Lung (tissue), 12 donors: ENCODE measurements around the gene ZNF580. TPM values are rescaled to one million over a fixed set of nuclear protein-coding genes. Genes with fewer than 3 reads are reported as not detected.

Source experiments
- ATAC-seq: fragments of 200-7000 bp; cut with Tn5 transposase; one replicate; pipeline ENCODE4 v1.9.1; 2020; ENCODE audit warnings: moderate number of reproducible peaks; ENCODE audit not compliant: insufficient read depth, low FRiP score
- DNase-seq, 3 donors: peaks; one replicate each; pipeline ENCODE4 v3.0.0-alpha.2; 2013 to 2017
- H3K27ac ChIP-seq, 2 donors: one replicate each; pipeline ENCODE4 v1.5.1; 2013; ENCODE audit warnings: mild to moderate bottlenecking in 2 of 2, moderate library complexity in 2 of 2, control low read depth in 1 of 2, inconsistent platforms in 1 of 2, low read depth in 1 of 2, low read length in 1 of 2
- H3K27me3 ChIP-seq, 3 donors: one replicate each; pipeline ENCODE4 v1.5.1; 2013; ENCODE audit warnings: low read length in 2 of 3; ENCODE audit not compliant: control insufficient read depth in 3 of 3, insufficient read depth in 3 of 3
- H3K36me3 ChIP-seq, 4 donors: one replicate each; pipeline ENCODE4 v1.5.1; 2013; ENCODE audit warnings: low read length in 4 of 4, mild to moderate bottlenecking in 1 of 4, moderate library complexity in 1 of 4; ENCODE audit not compliant: control insufficient read depth in 4 of 4, insufficient read depth in 4 of 4
- H3K4me1 ChIP-seq, 5 donors: one replicate each; pipeline ENCODE4 v1.5.1; 2013; ENCODE audit warnings: low read length in 5 of 5, mild to moderate bottlenecking in 2 of 5, moderate library complexity in 1 of 5; ENCODE audit not compliant: control insufficient read depth in 5 of 5, insufficient read depth in 5 of 5
- H3K4me3 ChIP-seq: one replicate; pipeline ENCODE4 v1.5.1; 2013; ENCODE audit warnings: mild to moderate bottlenecking, control low read depth, moderate library complexity
- H3K9ac ChIP-seq, 2 donors: one replicate each; pipeline ENCODE4 v1.5.1; 2013; ENCODE audit warnings: low read length in 2 of 2, control low read depth in 1 of 2; ENCODE audit not compliant: insufficient read depth in 1 of 2
- H3K9me3 ChIP-seq, 4 donors: one replicate each; pipeline ENCODE4 v1.5.1; 2013; ENCODE audit warnings: low read length in 3 of 4, mild to moderate bottlenecking in 1 of 4, moderate library complexity in 1 of 4; ENCODE audit not compliant: control insufficient read depth in 4 of 4, insufficient read depth in 3 of 4
- CTCF ChIP-seq: IDR thresholded peaks from 2 replicates; pipeline ENCODE4 v1.5.1; 2012; ENCODE audit warnings: mild to moderate bottlenecking; ENCODE audit errors: control extremely low read depth, extremely low read depth
- WGBS, 2 donors: extraction: QIAGEN DNeasy Blood & Tissue Kit; methylation state at CpG; one replicate each; pipeline ENCODE4 v1.1.7; 2013; 5-methylcytosine and 5-hydroxymethylcytosine counted together
- polyA plus RNA-seq, 2 donors: library from polyadenylated mRNA; stranded (reverse); fragments of 200-250 nt; gene quantifications; one replicate each; pipeline ENCODE4 v1.2.1, GENCODE V29; 2013
- total RNA-seq, 2 donors: library from RNA; depleted of rRNA in 1 of 2; stranded (reverse); fragments of >200 nt in 1 of 2; gene quantifications; one replicate each; pipeline ENCODE4 v1.2.1, GENCODE V29; 2014 to 2021
- donor health status: control.
- donor health status: control.
- donor health status: Bipolar disorder and iron deficiency.
- donor health status: healthy.
- donor health status: DM: yes; HTN: yes; CAD: no.

ZNF580 gene
- total and polyA plus RNA-seq, 4 donors = 11.1 to 41.3 (median 30.8) TPM

GRCh38 chr19:55654323-55654867 lies 13.6 kb downstream of the ZNF580 start:
- H3K27me3 ChIP-seq = no peaks in the 10 kb centered on the region
- H3K4me1 ChIP-seq = peaks cover 13 to 31% (median 22%) of the 10 kb centered on the region in 5 donors
- WGBS, 2 donors = 0% methylated on average over 46 to 52 of the region's 52 CpGs
- no peak for TF ChIP-seq CTCF
- peaks cover 0 to 7% (median 6%) of the 10 kb centered on the region in 4 donors for H3K36me3 ChIP-seq
- DNase-seq (peak; percentile 99 to 100 (median 100)), ATAC-seq (peak; percentile 88)
- H3K9me3 ChIP-seq = no peaks in the 10 kb centered on the region
- H3K9ac ChIP-seq = peak overlapping the region; percentile 95 to 98
- H3K4me3 ChIP-seq = peak overlapping the region; percentile 47
- peak overlapping the region; percentile 94 to 97 for H3K27ac ChIP-seq

GRCh38 chr19:55654868-55655647 lies 14.3 kb downstream of the ZNF580 start, which contains the start of gene U2AF2:
Gene U2AF2 (plus strand): TSS chr19:55655035. CDS start chr19:55655105, 70 bp downstream.
- DNase-seq = peak; percentile 97 to 98 (median 97)
- peak within 1 kb of the TSS; percentile 89 for H3K4me3 ChIP-seq
- H3K27me3 ChIP-seq = no peaks in the 10 kb centered on the region
- peaks cover 13 to 31% (median 20%) of the 10 kb centered on the region in 5 donors for H3K4me1 ChIP-seq
- H3K9me3 ChIP-seq = no peaks in the 10 kb centered on the region
- H3K27ac ChIP-seq = peak within 1 kb of the TSS; percentile 94 to 97
- 0 to 1% methylated on average over 54 to 95 of the region's 95 CpGs for WGBS, 2 donors
- H3K9ac ChIP-seq = peak within 1 kb of the TSS; percentile 95 to 98
- H3K36me3 ChIP-seq = peaks cover 0 to 14% (median 8%) of the 10 kb centered on the region in 4 donors
- ATAC-seq = peak; percentile 74
- no peak for TF ChIP-seq CTCF

GRCh38 chr19:55655648-55656040 lies 14.8 kb downstream of the ZNF580 start:
- Histone ChIP-seq H3K4me3 (peak overlapping the region; percentile 89), H3K4me1 (peaks cover 13 to 31% (median 20%) of the 10 kb centered on the region in 5 donors), H3K9ac (peak overlapping the region; percentile 88 to 93), H3K27ac (peak overlapping the region; percentile 90 to 97), H3K27me3 (no peaks in the 10 kb centered on the region), H3K36me3 (peaks cover 2 to 20% (median 10%) of the 10 kb centered on the region in 4 donors), H3K9me3 (no peaks in the 10 kb centered on the region)
- DNase-seq (no peak), ATAC-seq (no peak)
- no peak for TF ChIP-seq CTCF
- 0% methylated on average over 19 of the region's 19 CpGs for WGBS, 2 donors
